Amniotic epithelial cell (primary cell): ENCODE data around the gene ROPN1B.
"Not testable (repeated sequence)": the region's sequence is repeated elsewhere in the genome, so short reads cannot be mapped to it uniquely, and the experiment has no call there.

Experiments used
- DNase-seq: peaks from one replicate; pipeline ENCODE4 v3.0.0-alpha.2; 2010; ENCODE audit warnings: low read depth

The ROPN1B gene

DNA sequence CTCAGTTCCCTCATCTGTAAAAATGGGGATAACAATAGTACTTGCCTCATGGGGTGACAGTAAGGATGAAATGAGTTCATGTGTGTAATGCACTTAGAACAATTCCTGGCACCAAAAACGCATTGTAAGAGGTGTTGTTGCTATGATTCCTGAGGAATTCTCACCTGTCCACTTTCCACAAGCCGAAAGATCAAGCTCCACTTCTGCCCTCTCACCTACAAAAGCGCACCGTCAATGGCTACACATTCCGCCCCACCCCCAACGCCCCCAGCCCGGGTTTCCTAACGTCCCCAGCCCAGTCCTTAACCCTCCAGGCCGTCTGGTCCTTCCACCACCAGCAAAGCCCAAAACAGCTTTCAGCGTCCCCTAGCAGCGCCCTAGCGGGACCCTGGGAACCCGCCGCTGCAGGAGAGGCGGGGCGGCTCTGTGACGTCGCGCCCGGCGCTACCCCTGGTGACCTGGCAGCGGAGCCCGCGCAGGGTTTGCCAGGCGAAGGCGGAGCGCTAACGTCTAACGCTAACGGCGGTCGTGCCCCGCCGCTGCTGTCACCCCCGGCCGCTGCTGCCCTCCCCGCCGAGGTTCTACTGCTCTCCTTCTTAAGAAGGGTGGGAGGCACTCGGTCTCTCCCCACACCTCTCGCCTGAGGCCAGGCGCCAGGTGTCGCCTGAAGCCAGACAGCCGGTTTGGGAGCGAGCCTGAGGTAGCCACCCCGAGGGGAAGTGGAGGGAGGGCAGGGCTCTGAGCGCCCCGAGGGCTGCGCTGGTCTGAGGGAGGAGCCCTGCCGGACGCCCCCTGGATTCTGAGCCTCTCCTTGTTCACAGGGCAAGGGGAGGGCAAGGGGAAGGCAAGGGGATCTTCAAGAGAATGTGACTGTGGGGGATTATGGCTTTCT, at the start of gene ROPN1B:
TSS of gene ROPN1B (plus strand) at position 478 of the 892 bp plus-strand sequence. CDS start 2,877 bp downstream, outside the sequence.
- DNase-seq, result not testable (repeated sequence)

GRCh38 chr3:125920191-125920590, 48.8 kb upstream of the ROPN1B start:
- not testable (repeated sequence) for DNase-seq

DNA sequence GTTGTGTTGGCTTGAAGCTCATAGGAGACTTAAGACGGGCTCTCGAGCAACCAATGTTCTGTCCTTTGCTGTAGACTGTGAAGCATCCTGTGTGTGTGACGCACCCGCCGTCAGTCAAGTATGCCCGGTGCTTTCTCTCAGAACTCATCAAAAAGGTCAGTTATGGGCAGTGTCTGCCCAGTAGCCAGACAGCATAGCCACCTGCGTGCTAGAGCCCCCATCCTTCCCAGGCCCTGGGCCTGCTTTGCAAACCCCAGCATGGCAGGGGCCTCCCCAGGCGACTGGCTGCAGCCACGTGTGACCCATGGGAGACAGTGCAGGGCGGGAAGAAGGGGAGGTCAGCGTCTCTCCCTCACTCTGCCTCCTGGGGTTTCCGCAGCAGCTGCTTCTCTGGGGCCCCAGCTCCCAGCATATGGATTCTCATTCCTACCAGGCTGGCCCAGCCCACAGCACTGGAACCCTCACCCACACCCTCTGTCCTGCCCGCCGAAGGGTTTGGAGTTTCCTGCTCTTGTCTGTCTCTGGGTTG, 48.2 kb upstream of the ROPN1B start:
- DNase-seq, result not testable (repeated sequence)

- DNase-seq, result peak; percentile 9
Observed at GRCh38 chr3:125921712-125922111, 47.3 kb upstream of the ROPN1B start.

- DNase-seq, result peak; percentile 22
Observed at GRCh38 chr3:125923324-125924115, 45.5 kb upstream of the ROPN1B start.

DNA sequence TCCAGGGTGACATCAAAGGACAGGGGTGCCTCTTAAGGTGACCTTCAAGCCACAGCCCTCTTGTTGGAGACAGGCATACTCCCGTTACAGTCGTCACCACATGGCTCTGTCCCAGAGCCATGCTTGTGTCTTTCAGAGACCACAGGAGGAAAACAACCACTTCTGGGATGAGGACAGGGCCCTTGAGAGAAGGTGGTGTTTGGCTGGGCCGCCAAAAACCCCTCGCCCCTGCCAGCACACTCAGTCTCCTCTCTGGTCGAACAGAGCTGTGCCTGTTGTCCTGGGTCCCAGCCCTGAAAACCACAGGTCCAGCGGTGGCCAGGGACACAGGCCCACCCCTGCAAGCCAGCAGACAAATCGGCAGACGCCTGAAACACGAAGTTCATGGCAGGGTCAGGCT, 44.7 kb upstream of the ROPN1B start:
- not testable (repeated sequence) for DNase-seq

- DNase-seq, result not testable (repeated sequence)
Observed at GRCh38 chr3:125925727-125926126, 43.3 kb upstream of the ROPN1B start.

- DNase-seq, result peak; percentile 5
Observed at GRCh38 chr3:125928771-125929545, 40.0 kb upstream of the ROPN1B start.

- not testable (repeated sequence) for DNase-seq
Observed at GRCh38 chr3:125929765-125930164, 39.2 kb upstream of the ROPN1B start.

DNA sequence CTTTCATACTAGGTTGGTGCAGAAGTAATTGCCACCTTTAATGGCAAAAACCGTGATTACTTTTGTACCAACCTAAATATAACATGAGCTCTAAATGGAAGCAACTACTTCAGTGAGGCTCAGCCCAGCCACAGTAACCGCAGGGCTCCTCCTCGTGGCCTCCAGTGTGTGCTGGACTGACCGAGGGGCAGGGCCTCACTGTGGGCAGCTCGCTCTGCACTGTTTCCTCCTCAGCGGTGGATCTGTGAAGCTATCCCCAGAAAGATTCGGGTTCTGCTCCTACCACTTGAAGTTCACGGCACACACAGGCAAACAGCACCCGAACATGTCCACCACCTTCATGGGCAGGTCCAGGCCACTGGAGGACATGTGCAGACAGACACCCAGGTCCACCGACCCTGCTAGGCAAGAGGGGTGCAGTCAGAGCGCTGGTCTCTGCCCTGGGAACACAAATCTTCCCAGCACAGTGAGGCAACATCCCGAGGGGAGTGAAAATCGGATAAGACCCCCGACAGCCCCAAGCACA, 37.6 kb upstream of the ROPN1B start:
- not testable (repeated sequence) for DNase-seq

DNA sequence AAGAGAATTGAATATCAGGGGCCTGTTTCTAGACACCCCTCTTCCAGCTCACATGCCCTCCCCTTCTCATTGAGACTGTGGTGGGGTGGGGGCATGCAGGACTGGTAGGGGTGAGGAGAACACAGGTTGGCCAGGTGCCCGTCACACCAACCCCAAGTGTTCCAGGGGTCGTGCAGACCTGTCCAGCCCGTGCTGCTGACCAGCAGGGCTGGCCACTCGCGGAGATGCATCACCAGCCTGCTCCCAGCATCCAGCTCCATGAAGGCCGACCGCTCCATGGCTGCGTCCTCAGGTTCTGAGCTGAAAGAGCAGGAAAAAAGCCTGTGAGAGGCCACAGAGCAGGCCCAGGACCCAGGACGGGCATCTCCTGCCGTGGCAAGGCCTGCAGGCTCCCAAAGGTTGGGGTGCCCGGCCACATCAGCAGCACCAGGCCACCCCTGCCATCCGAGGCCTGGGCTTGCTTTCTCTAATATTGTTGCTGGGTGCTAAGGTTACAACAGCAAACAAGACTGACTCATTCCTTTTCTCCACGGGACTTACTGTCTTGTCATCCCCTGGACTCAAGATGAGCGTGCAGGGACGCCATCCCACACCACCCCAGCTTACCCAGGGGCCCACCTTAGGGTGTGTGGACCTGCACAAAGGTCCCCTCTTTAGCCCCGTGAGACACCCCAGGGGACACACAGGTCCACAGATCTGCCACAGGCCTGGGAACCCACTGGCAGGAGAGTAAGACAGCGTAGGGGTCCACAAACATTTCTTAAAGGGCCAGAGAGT, 35.4 kb upstream of the ROPN1B start:
- DNase-seq, result peak; percentile 29

DNA sequence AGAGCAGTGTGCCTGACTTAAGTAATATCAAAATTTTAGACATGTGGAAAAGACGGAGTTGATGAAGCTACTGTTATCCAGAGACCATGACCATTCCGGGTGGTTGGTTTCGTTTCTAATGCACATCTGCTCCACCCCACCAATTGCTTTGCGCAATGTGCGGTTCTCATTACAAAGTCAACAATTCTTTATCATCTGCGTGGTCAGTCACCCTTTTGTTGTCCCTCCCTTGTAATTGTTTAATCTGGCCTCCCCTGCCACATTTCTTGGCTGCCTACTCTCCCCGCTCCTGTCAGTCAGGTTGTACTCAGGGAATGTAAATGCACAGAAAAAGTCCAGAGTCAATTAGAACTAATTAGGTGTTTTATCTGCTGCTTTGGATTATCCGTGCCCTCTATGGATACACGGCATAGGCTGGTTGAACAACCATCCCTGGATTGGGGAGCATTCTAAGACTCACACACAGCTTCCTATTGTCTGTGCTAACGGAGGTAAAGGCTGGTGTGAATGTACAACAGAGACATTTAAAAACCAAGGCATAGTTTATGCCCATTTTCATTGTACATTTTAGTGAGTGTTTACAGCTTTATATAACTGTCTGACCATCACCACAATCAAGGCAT, 33.6 kb upstream of the ROPN1B start:
- peak; percentile 4 for DNase-seq

GRCh38 chr3:125936210-125936815, 32.7 kb upstream of the ROPN1B start:
- peak; percentile 3 for DNase-seq

DNA sequence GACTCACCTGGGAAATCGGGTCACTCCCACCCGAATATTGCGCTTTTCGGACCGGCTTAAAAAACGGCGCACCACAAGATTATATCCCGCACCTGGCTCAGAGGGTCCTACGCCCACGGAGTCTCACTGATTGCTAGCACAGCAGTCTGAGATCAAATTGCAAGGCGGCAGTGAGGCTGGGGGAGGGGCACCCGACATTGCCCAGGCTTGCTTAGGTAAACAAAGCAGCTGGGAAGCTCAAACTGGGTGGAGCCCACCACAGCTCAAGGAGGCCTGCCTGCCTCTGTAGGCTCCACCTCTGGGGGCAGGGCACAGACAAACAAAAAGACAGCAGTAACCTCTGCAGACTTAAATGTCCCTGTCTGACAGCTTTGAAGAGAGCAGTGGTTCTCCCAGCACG, 32.1 kb upstream of the ROPN1B start:
- DNase-seq, result not testable (repeated sequence)

DNA sequence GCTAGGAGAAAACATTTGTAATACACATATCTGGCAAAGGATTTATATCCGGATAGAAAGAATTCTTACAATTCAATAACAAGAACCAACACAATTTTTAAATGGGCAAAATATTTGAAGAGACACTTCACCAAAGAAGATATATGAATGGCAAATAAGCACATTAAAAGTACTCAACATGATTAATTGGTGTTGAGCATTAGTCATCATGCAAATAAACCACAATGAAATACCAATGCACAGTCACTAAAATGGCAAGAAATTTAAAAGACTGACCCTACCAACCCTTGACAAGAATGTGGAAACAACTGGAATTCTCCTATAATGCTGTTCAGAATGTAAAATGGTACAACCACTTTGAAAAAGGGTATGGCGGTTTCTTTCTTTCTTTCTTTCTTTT, 21.2 kb upstream of the ROPN1B start:
- peak; percentile 26 for DNase-seq

- DNase-seq, result peak; percentile 9
Observed at GRCh38 chr3:125948901-125949300, 20.1 kb upstream of the ROPN1B start.

DNA sequence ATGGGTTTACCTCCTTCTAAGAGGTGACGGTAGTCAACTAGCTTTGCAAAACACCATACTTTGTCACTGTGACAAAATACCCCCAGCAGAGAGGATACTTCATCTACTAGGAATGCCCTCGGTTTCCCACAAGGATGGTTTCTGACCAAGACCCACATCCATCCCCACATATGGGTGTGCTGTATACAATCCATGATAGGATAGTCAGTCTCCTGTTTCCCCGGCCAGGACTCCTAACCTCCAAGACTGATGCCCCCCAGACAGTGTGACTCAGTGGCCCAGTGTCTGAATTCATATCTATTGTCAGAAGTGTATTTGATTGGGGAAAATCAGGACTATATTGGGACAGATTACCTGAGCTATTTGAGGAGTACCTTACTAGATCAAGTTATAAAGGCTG, 17.8 kb upstream of the ROPN1B start:
- not testable (repeated sequence) for DNase-seq

DNA sequence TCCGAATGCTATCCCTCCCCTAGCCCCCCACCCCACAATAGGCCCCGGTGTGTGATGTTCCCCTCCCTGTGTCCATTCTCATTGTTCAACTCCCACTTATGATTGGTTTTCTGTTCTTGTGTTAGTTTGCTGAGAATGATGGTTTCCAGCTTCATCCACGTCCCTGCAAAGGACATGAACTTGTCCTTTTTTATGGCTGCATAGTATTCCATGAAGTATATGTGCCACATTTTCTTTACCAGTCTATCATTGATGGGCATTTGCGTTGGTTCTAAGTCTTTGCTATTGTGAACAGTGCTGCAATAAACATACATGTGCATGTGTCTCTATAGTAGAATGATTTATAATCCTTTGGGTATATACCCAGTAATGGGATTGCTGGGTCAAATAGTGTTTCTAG, 12.0 kb upstream of the ROPN1B start:
- not testable (repeated sequence) for DNase-seq

GRCh38 chr3:125957674-125958510, 11.1 kb upstream of the ROPN1B start:
- DNase-seq, result no peak
